ENCODE measurements around the gene ZBTB49. TPM values are rescaled to one million over a fixed set of nuclear protein-coding genes. Genes with fewer than 3 reads are reported as not detected.

The ZBTB49 gene
- 5.4 and 12.4 TPM in 2 replicates for total RNA-seq

GRCh38 chr4:4289941-4290850 is at the start of gene ZBTB49, which contains the start of gene LYAR:
TSS of gene ZBTB49 (plus strand) at chr4:4290251. CDS start at chr4:4299946, 9,695 bp downstream.
TSS of gene LYAR (minus strand) at chr4:4290154. CDS start at chr4:4283742, 6,412 bp downstream.

DNA sequence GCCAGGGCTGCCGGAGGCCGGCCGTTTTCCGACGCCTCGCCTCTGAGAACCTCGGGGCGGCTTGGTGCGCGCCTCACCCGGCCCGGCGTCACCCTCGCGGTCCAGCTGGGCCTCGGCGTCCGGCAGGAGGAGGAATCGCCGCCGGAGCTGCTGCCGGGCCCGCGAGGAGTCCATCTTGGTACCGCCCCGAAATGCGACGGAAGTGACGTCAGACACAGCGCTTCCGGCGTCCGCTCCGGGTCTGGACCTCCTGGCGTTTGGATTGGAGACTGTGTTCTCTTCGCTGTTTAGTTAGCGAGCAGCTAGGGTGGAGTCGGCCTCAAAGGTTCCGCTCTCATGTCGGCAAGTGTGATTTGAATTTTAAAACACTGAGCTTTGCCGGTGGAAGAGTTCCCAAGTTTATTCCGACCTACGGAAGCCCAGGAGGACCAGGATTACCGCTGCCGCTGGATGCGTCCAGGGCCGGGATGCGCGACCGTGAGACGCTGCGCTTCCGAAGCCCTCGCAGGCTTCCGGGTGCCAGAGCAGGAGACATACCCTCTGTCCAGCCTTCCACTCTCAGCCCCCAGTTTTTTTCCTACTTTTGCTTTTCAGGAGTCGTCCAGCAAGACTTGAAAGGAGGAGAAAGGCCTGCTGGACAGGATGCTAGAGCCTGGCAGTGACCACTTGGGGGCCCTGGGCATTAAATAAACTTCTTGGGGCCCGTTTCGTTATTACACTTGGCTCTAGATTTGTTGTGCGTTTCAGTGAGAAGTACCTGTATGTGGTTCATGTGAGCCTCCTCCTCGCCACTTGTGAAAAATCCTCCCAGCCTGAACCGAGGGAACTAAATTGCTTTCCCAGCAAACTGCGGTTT is 41.8 kb upstream of the ZBTB49 start, which contains the start of gene TMEM128:
TSS of gene TMEM128 (minus strand) at position 195 of the 856 bp plus-strand sequence. CDS start at position 174, 21 bp downstream.

Other genes with a start within 250 kb of the ZBTB49 start
- not detected in 2 replicates for gene OTOP1, start 63.3 kb upstream of the ZBTB49 start, total RNA-seq
- 12.4 and 15.1 TPM in 2 replicates for gene TMEM128, start 42.0 kb upstream of the ZBTB49 start, total RNA-seq
- 38.6 and 39.6 TPM in 2 replicates for gene LYAR, start 97 bp upstream of the ZBTB49 start, total RNA-seq
- gene NSG1, start 96.9 kb downstream of the ZBTB49 start, total RNA-seq = 1.1 and 30.6 TPM in 2 replicates